ENCODE results near the gene KAT14. TPM values are rescaled to one million over a fixed set of nuclear protein-coding genes. Genes with fewer than 3 reads are reported as not detected.
A peak's percentile ranks its signal among the peaks of the same experiment; 100 is the strongest.

The KAT14 gene
- total RNA-seq, 1 experiment from 2014 or later, result 10.8 TPM

DNA sequence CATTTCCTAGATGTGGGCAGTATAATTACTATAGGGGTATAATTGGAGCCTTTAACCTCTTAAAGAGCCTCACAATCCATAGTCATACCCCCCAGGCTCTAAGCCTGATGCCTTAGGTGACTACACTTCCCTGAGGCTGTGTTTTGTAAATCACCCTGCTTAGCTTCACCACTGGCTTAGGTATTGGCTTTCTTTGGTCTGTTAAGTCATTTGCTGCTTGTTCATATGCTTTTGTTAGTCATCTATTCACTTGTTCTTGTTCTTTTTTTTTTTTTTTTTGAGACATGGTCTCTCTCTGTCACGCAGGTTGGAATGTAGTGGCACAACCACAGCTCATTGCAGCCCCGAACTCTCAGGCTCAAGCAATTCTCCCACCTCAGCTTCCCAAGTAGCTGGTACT, 26.7 kb downstream of the KAT14 start:
- intact Hi-C loops (cut with micrococcal nuclease), result no loop called here
- Histone ChIP-seq H3K79me2 (ENCODE audit: low read length) (no peaks in the 10 kb centered on the region), H4K20me1 (ENCODE audit: low read length) (no peaks in the 10 kb centered on the region), H2AFZ (ENCODE audit: low read length) (no peak overlapping the region), H3F3A (ENCODE audit: low read length, unreplicated experiment) (no peaks in the 10 kb centered on the region), H3K4me1 (ENCODE audit: insufficient read depth, low read length) (peaks cover 11% of the 10 kb centered on the region; the same call in 1 of the 2 replicates), H3K9ac (ENCODE audit: low read length) (no peak overlapping the region), H3K4me3 (ENCODE audit: low read length) (no peak overlapping the region), H3K27ac (ENCODE audit: low read length) (peak overlapping the region; percentile 28), H3K36me3 (ENCODE audit: low read depth, low read length) (peaks cover 11% of the 10 kb centered on the region), H3K27me3 (ENCODE audit: low read length) (no peaks in the 10 kb centered on the region), H3K9me2 (replicated peaks; ENCODE audit: low read length) (no peaks in the 10 kb centered on the region), H3K4me2 (ENCODE audit: low read length) (no peak overlapping the region), H3K9me3 (ENCODE audit: low read length) (no peaks in the 10 kb centered on the region)
- POLR2A ChIA-PET (ENCODE audit: unreplicated experiment), result no interaction called here
- DNase-seq (peak; percentile 76), ATAC-seq (no peak)
- no TSS peak for BruUV-seq (replicated peaks)
- CTCF ChIA-PET, result no interaction called here
- no peak for TF ChIP-seq EZH2phosphoT487 (IDR thresholded peaks at IDR 0.05; ENCODE audit: borderline replicate concordance, low read length)
- TF ChIP-seq CTCF (conservative IDR thresholded peaks at IDR 0.05; ENCODE audit: low read depth, low read length), result no peak
- no peak for TF ChIP-seq EZH2 (IDR thresholded peaks at IDR 0.05; ENCODE audit: low read length, unreplicated experiment)

DNA sequence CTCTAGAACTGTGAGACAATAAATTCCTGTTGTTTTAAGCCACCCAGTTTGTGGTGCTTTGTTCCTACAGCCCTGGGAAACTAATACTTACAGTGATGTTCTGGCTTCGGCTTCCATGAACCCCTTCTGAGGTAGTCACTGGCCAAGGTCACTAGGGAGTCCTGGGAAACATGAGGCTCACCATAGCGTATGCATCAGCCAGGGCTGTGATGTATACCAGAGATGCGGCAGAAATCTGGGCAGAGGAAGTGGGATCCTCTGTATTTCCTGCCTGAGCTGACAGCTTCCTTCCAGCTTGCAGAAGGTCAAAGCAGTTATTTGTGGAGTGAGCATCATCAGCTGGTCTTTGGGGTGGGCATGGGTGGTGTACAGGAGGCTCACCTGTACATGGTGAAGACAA, 27.9 kb downstream of the KAT14 start:
- Histone ChIP-seq H3K9me3 (ENCODE audit: low read length) (no peaks in the 10 kb centered on the region), H3K27ac (ENCODE audit: low read length) (no peak overlapping the region), H3K36me3 (ENCODE audit: low read depth, low read length) (peaks cover 11% of the 10 kb centered on the region), H3K4me3 (ENCODE audit: low read length) (no peak overlapping the region), H3K4me2 (ENCODE audit: low read length) (no peak overlapping the region), H3F3A (ENCODE audit: low read length, unreplicated experiment) (no peaks in the 10 kb centered on the region), H3K79me2 (ENCODE audit: low read length) (no peaks in the 10 kb centered on the region), H4K20me1 (ENCODE audit: low read length) (no peaks in the 10 kb centered on the region), H3K9ac (ENCODE audit: low read length) (no peak overlapping the region), H3K4me1 (ENCODE audit: insufficient read depth, low read length) (peaks cover 11% of the 10 kb centered on the region; the same call in 1 of the 2 replicates), H2AFZ (ENCODE audit: low read length) (no peak overlapping the region), H3K27me3 (ENCODE audit: low read length) (no peaks in the 10 kb centered on the region), H3K9me2 (replicated peaks; ENCODE audit: low read length) (no peaks in the 10 kb centered on the region)
- ATAC-seq, result no peak
- intact Hi-C loops (cut with micrococcal nuclease), result no loop called here
- TF ChIP-seq EZH2 (IDR thresholded peaks at IDR 0.05; ENCODE audit: low read length, unreplicated experiment) (no peak), EZH2phosphoT487 (IDR thresholded peaks at IDR 0.05; ENCODE audit: borderline replicate concordance, low read length) (no peak), CTCF (conservative IDR thresholded peaks at IDR 0.05; ENCODE audit: low read depth, low read length) (no peak)
- no peak for DNase-seq
- no TSS peak for BruUV-seq (replicated peaks)
- POLR2A ChIA-PET (ENCODE audit: unreplicated experiment), result no interaction called here
- CTCF ChIA-PET, result no interaction called here

DNA sequence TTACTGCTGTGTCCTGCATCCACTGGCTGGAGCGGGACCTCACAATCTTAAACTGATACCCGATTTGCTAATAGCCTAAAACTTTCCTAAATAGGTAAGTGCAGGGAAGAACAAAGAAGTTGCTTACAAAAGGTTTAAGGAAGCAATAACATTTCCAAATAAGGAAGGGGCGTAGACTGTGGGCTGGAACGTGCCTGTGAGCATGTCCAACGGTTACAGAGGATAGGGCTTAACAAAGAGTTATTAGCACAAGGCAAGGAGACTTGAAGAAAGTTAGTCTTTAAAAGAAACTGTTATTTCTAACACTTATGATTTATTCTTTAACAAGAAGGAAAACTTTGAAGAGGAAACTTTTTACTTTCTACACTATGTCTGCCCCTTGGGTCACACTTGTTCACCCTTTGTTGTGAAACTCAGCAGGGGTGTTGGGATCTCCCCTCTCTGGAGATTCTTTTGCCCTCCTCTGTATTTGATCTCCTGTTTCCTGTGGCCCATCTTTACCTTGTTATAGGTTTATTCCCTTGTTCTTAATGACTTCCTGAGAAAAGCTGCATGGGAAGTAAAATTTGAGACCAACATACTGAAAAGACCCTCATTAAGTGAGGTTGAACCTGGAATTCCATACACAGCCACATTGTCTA, 28.7 kb downstream of the KAT14 start:
- H2AFZ ChIP-seq (ENCODE audit: low read length), result no peak overlapping the region
- DNase-seq (no peak), ATAC-seq (no peak)
- no peaks in the 10 kb centered on the region for H3F3A ChIP-seq (ENCODE audit: low read length, unreplicated experiment)
- peaks cover 11% of the 10 kb centered on the region; the same call in 1 of the 2 replicates for H3K4me1 ChIP-seq (ENCODE audit: insufficient read depth, low read length)
- no peak overlapping the region for H3K9ac ChIP-seq (ENCODE audit: low read length)
- H3K27ac ChIP-seq (ENCODE audit: low read length), result no peak overlapping the region
- H3K4me2 ChIP-seq (ENCODE audit: low read length), result no peak overlapping the region
- no peaks in the 10 kb centered on the region for H3K27me3 ChIP-seq (ENCODE audit: low read length)
- no peaks in the 10 kb centered on the region for H3K79me2 ChIP-seq (ENCODE audit: low read length)
- CTCF ChIA-PET, result no interaction called here
- H3K9me2 ChIP-seq (replicated peaks; ENCODE audit: low read length), result no peaks in the 10 kb centered on the region
- peaks cover 14% of the 10 kb centered on the region for H3K36me3 ChIP-seq (ENCODE audit: low read depth, low read length)
- no peaks in the 10 kb centered on the region for H4K20me1 ChIP-seq (ENCODE audit: low read length)
- H3K9me3 ChIP-seq (ENCODE audit: low read length), result no peaks in the 10 kb centered on the region
- TF ChIP-seq EZH2phosphoT487 (IDR thresholded peaks at IDR 0.05; ENCODE audit: borderline replicate concordance, low read length), result no peak
- no peak for TF ChIP-seq CTCF (conservative IDR thresholded peaks at IDR 0.05; ENCODE audit: low read depth, low read length)
- TF ChIP-seq EZH2 (IDR thresholded peaks at IDR 0.05; ENCODE audit: low read length, unreplicated experiment), result no peak
- intact Hi-C loops (cut with micrococcal nuclease), result no loop called here
- POLR2A ChIA-PET (ENCODE audit: unreplicated experiment), result no interaction called here
- no peak overlapping the region for H3K4me3 ChIP-seq (ENCODE audit: low read length)
- no TSS peak for BruUV-seq (replicated peaks)
